ENCODE data around the gene TMPRSS9.

Gene TMPRSS9

GRCh38 chr19:2340496-2341243 lies 19.4 kb upstream of the TMPRSS9 start:
- no peak overlapping the region for H3K4me3 ChIP-seq (ENCODE audit: low read depth, low read length)
- TF ChIP-seq CTCF (IDR thresholded peaks at IDR 0.05; ENCODE audit: low read depth, low read length, missing control alignments), result no peak
- in situ Hi-C loops (cut with HindIII; ENCODE audit: low sequenced_read_pairs), result no loop called here
- DNase-seq (ENCODE audit: low read depth), result no peak

GRCh38 chr19:2341244-2341751 lies 18.8 kb upstream of the TMPRSS9 start:
- in situ Hi-C loops (cut with HindIII; ENCODE audit: low sequenced_read_pairs), result no loop called here
- no peak for DNase-seq (ENCODE audit: low read depth)
- no peak overlapping the region for H3K4me3 ChIP-seq (ENCODE audit: low read depth, low read length)
- no peak for TF ChIP-seq CTCF (IDR thresholded peaks at IDR 0.05; ENCODE audit: low read depth, low read length, missing control alignments)

- no peak for DNase-seq (ENCODE audit: low read depth)
- no peak for TF ChIP-seq CTCF (IDR thresholded peaks at IDR 0.05; ENCODE audit: low read depth, low read length, missing control alignments)
- in situ Hi-C loops (cut with HindIII; ENCODE audit: low sequenced_read_pairs), result no loop called here
- H3K4me3 ChIP-seq (ENCODE audit: low read depth, low read length), result no peak overlapping the region
These were observed 18.1 kb upstream of the TMPRSS9 start for GRCh38 chr19:2341982-2342381.

GRCh38 chr19:2342656-2343288 lies 17.3 kb upstream of the TMPRSS9 start:
- H3K4me3 ChIP-seq (ENCODE audit: low read depth, low read length), result no peak overlapping the region
- no peak for DNase-seq (ENCODE audit: low read depth)
- in situ Hi-C loops (cut with HindIII; ENCODE audit: low sequenced_read_pairs), result no loop called here
- TF ChIP-seq CTCF (IDR thresholded peaks at IDR 0.05; ENCODE audit: low read depth, low read length, missing control alignments), result no peak

- no peak for TF ChIP-seq CTCF (IDR thresholded peaks at IDR 0.05; ENCODE audit: low read depth, low read length, missing control alignments)
- H3K4me3 ChIP-seq (ENCODE audit: low read depth, low read length), result no peak overlapping the region
- in situ Hi-C loops (cut with HindIII; ENCODE audit: low sequenced_read_pairs), result no loop called here
- no peak for DNase-seq (ENCODE audit: low read depth)
These were observed 16.6 kb upstream of the TMPRSS9 start for GRCh38 chr19:2343289-2343982.

- TF ChIP-seq CTCF (IDR thresholded peaks at IDR 0.05; ENCODE audit: low read depth, low read length, missing control alignments), result no peak
- in situ Hi-C loops (cut with HindIII; ENCODE audit: low sequenced_read_pairs), result no loop called here
- no peak for DNase-seq (ENCODE audit: low read depth)
- H3K4me3 ChIP-seq (ENCODE audit: low read depth, low read length), result no peak overlapping the region
These were observed 15.6 kb upstream of the TMPRSS9 start for GRCh38 chr19:2344381-2344870.
